ENCODE measurements around the gene TSPAN15.

TSPAN15 gene

DNA sequence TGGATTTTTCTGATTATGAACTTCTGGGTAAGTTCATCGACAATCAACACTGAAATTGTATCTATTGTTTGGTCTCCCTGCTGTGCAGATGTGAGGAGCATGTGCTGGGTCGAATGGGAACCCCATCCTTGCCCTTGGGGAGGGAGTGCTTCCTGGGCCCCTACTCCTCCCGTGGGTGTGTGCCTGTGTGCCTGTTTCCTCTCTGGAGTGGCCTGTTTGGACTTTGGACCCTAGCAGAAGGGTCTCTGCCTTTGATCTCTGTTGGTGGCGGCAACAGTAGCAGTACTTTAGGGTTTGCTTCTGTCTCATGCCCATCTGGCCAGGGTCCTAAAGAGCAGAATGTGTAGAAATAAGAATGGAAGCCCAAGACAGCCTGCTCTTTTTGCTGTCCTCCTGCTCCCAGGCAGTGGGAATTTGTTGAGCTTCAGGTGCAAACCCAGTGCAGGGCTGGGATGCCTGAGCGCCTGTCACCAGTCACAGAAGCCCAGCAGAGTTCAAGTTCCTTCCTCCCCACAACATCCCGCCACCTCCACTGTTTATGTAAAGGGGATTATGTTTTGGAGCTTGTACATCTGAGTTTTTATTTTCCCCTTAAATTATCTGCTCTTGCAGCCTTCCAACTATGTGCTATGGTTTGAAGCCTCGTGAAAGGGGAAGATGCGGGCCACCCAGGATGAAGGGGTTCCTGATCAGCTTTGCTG lies 33.1 kb upstream of the TSPAN15 start:
- no peak for DNase-seq

- no peak for DNase-seq
Measured at GRCh38 chr10:69419096-69419743, 32.0 kb upstream of the TSPAN15 start.

- DNase-seq = no peak
Measured at GRCh38 chr10:69419744-69420126, 31.5 kb upstream of the TSPAN15 start.

DNA sequence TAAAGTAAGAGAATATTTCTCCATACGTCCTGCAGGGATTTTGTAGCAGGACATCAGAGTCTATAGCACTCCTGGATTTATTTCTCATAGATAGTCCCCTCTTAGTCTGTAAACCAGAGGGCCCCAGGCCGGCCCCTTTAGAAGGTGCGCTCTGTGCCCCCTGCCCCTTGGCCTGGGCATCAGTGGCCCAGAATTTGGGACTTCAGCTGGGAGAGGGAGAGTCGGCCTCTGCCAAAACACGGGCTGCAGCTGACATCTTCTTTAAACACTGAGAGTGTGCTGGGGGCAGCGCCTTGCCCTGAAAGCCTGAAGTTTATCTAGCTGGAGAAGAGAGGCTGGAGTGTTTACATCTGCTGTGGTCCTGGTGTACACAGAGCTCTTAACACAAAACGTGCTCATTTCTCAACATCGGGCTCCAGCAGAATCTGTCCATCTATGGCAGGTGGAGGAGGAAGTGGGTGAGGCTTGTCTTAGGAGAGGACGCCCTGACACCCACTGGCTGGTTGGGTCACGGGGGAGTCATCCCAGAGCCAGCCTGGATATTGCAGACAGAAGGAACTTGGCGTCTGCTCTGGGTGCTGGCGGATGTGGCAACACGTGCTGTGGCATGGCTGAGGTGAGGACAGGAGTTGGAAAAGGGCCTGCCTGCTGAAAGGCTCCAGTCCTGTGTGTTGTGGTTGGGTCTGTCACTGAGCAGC lies 29.5 kb upstream of the TSPAN15 start:
- no peak for DNase-seq

DNA sequence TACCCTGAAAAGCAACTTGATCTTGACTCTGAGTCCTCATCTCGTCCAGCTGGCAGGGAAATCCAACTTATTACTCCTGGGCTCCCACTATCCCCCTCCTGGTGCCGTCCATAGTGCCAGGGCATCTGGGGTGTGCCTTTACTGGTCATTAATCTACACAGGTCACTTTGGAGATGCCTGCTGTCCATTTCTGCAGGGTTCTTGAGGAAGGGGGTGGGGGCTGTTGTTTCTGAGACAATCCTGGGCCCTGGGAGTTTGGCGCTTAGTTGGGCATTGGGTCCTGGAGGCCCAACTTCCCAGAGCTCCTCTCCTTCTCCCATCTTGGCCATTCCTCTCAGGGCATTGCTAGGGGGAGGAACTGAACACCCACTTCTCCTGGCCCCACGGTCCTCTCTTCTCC lies 28.6 kb upstream of the TSPAN15 start:
- DNase-seq = no peak

GRCh38 chr10:69425041-69425440 lies 26.2 kb upstream of the TSPAN15 start:
- no peak for DNase-seq

GRCh38 chr10:69425511-69426298 lies 25.6 kb upstream of the TSPAN15 start:
- no peak for DNase-seq

DNA sequence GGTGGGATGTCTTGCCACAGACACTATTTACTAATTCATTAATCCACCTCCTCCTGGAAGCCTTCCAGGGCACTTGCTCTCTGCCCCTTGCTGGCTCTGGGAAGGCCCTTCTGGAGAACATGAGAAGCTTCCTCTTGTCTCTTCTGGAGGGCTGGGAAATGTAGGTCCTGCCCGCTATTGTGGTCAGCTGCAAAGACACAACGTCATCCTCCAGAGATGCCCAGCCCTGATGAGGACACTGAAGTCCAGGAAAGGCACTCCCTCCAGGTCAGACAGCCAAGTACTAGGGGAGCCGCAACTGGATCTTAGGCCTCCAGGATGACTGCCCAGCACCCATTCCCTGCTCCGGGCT lies 24.9 kb upstream of the TSPAN15 start:
- DNase-seq = no peak

DNA sequence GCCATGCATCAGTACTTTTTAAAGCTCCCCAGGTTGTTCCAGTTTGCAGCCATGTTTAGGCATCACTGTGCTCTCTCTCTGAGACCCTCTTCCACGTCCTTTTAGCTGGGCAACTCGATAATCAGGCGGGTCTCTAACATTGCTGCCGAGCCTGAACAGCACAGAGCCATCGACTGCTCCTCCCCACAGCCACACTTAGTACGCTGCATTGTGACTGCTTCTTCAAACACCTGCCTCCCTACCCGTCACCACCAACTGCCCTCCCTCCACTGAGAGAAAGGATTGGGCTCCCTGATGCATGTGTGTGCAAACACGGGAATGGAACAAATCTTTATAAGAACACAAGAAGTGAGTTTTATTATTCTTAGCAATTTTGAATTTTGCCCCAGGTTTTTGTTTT lies 23.1 kb upstream of the TSPAN15 start:
- no peak for DNase-seq

GRCh38 chr10:69434169-69434568 lies 17.1 kb upstream of the TSPAN15 start:
- DNase-seq = peak; percentile 83

DNA sequence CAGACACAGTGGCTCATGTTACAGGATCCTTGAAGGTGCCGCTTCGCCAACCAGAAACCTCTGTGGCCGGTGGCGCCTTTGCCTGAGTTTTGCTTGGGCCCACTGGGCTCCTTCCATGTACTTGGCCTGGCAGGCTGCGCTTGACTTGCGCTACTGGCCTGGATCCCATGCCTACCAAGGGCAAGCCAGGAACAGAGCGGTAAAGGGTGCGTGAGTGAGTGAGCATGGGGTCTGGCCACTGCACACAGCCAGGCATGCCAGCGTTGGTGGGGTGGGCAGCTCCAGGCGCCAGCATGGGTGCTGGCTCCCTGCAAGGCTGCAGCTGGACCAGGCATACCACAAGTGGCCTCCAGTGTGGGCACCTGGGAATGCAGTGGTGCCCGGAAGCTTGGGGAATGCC lies 16.3 kb upstream of the TSPAN15 start:
- DNase-seq = no peak

GRCh38 chr10:69435966-69436520 lies 15.2 kb upstream of the TSPAN15 start:
- DNase-seq = no peak

DNA sequence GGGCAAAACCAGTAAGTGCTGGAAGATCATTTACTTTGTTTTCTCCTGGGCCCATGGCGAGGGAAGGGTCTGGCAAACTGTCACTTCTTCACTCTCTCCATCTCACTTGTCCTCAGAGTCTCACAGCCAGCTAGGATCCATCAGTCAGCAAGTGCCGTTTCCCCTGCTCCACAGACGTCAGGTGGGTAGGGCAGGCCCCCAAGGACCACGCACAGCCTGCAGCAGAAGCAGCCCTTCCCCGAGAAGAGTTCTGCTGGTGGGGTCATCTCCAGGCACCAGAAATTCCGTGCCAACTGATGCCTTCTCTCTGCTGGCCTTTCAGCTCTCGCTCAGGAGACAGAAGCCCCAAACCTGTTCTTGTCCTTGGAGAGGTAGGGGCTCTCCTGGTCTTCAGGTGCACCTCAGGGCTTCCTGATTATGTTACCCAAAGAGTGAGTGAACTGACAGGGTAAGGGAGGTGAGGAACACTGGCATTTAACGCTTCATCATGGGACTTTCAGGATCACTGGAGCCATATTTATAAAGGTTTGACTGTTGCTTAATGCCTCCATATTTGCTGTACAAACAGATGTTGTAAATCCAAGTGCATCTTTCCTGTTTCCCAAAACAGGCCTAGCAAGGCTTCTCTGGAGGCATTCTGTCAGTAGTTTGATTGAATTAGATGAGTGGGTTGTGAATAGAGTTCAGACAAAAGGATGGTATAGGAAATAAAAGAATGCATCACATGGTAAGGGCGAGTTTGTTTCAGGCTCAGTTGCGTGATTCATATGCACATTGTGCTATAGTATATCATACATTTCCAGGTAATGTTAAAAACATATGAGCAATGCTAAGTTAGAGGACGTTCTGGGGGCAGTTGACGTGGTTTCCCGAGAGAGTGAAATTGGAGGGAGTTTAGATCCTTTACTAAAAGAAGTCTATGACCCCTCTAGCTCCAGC lies 13.7 kb upstream of the TSPAN15 start:
- no peak for DNase-seq

DNA sequence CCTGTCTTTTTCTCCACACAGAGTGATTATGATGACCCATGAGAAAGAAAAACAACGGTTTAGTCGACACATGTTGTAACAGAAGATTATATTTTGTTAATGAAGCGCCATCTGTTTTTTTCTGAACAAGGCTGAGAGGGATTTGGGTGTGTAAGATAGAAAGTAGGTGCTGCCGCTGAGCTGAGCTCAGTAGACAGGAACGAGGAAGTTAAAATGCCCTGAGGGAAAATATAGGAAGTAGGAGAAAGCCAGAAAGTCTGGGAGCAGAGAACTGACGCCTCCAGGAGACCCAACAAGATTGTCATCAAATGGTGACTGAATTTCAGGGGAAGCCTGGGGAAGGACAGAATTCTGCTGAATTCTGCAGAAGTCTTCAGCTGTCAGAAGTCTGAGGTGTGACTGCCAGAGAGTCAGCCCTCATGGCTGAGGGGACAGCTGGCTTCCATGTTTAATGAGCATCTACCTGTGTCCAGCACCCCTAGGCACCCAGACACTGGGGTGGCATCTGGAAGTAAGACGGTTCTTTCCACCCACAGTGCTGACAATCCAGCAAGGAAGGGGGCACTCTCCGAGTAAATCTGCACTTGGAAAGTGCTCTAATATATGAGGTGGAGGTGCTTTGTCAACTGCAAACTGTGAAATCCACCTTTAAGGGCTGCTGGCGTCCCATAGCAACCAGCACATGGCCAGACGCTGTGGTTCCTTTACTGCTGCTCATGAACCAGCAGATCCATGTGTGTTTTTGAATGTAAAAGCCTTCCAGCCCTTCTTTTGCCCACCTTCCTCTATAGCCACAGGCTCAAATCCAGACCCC lies 12.5 kb upstream of the TSPAN15 start:
- DNase-seq = peak; percentile 83

- DNase-seq = peak; percentile 96
Measured at GRCh38 chr10:69439350-69439739, 11.9 kb upstream of the TSPAN15 start.

- DNase-seq = peak; percentile 89
Measured at GRCh38 chr10:69439813-69440506, 11.3 kb upstream of the TSPAN15 start.

GRCh38 chr10:69443354-69443753 lies 7.9 kb upstream of the TSPAN15 start:
- no peak for DNase-seq

DNA sequence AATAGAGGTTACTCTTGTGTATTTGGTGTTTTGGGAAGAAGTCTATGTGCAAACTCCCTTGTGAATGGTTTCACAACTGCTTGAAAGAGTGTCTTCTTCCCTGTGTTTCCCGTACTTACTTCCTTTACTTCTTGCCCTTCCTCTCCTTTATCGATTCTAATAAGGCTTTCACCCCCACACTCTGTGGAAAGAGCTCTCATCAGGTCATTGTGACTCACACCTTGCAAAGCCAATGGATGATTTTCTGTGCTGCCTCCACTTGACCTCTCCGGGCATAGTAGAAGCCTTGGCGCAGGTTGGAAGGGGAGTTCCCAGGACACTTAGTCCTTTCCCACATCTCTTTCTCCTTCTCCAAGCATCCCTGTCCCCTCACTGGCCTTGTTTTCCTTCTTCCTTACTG lies 6.2 kb upstream of the TSPAN15 start:
- DNase-seq = no peak

- DNase-seq = no peak
Measured at GRCh38 chr10:69446229-69446628, 5.0 kb upstream of the TSPAN15 start.

GRCh38 chr10:69446650-69447151 lies 4.6 kb upstream of the TSPAN15 start:
- peak; percentile 85 for DNase-seq

All from NCI-H226 (cell line).